Suprapubic skin (tissue), 3 donors: Measurements from ENCODE around the gene MTFR1L.

Experiments
- POLR2A ChIP-seq, 2 donors: fragments of 450-650 bp; IDR thresholded peaks; one replicate each; pipeline ENCODE4 v1.6.1; 2017; ENCODE audit warnings: antibody characterized with exemption in 2 of 2, mild to moderate bottlenecking in 2 of 2, moderate library complexity in 2 of 2
- TF ChIP-seq, protein P1 (sequence below), 2 donors: fragments of 200-600 bp in 1 of 2; fragments of 450-650 bp in 1 of 2; sonication (generic) in 1 of 2; IDR thresholded peaks; one replicate each; pipeline ENCODE4 v1.5.1; 2016 to 2019; ENCODE audit warnings: antibody characterized with exemption in 2 of 2, mild to moderate bottlenecking in 1 of 2, moderate library complexity in 1 of 2

DNA sequence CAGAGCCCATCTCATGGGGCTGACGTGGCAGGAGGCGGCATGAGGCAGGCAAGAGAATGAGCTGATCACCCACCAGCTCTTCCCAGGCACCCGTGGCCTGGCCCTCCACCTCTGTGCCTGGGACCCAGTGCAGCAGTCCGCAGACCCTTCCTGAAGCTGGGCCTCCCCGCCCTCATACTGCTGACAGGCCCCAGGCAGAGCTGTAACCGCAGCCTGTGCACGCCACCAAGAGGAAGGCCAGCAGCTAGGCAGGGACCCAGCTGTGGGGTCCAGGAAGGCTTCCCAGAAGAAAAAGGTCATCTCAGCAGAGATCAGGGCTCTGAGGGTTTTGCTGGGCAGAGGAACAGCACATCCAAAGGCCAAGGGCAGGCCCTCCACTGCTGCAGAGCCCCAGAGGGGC is 9.8 kb upstream of the MTFR1L start:
- TF ChIP-seq, protein P1, sequence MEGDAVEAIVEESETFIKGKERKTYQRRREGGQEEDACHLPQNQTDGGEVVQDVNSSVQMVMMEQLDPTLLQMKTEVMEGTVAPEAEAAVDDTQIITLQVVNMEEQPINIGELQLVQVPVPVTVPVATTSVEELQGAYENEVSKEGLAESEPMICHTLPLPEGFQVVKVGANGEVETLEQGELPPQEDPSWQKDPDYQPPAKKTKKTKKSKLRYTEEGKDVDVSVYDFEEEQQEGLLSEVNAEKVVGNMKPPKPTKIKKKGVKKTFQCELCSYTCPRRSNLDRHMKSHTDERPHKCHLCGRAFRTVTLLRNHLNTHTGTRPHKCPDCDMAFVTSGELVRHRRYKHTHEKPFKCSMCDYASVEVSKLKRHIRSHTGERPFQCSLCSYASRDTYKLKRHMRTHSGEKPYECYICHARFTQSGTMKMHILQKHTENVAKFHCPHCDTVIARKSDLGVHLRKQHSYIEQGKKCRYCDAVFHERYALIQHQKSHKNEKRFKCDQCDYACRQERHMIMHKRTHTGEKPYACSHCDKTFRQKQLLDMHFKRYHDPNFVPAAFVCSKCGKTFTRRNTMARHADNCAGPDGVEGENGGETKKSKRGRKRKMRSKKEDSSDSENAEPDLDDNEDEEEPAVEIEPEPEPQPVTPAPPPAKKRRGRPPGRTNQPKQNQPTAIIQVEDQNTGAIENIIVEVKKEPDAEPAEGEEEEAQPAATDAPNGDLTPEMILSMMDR (IDR thresholded peaks at IDR 0.05), result no peak
- TF ChIP-seq POLR2A (IDR thresholded peaks at IDR 0.05), result no peak
